HepG2 (cell line): Measurements from ENCODE around the gene PSMD2. TPM values are rescaled to one million over a fixed set of nuclear protein-coding genes. Genes with fewer than 3 reads are reported as not detected.
A peak's percentile ranks its signal among the peaks of the same experiment; 100 is the strongest.

ENCODE experiments used
- ATAC-seq: fragments of 200-7000 bp; cut with Tn5 transposase; 3 replicates; pipeline ENCODE4 v1.9.1; 2020; ENCODE audit warnings: mild to moderate bottlenecking, moderate library complexity
- BruUV-seq: library from RNA; stranded (reverse); fragments of 400-500 nt; replicated peaks from 2 replicates; lab custom pipeline; 2021; lab: Mats Ljungman, UMichigan
- CTCF ChIA-PET: fragments of 300-600 bp; formaldehyde crosslinking; extraction: SDS; loops from one replicate; lab custom pipeline; 2021; ENCODE audit warnings: low total read pairs, inconsistent platforms, low intra/inter-chr PET ratio; lab: Yijun Ruan, JAX
- POLR2A ChIA-PET: fragments of 350-600 bp; sonication (Branson Sonifier 250); formaldehyde crosslinking; loops from one replicate; lab custom pipeline; 2020; ENCODE audit warnings: antibody characterized with exemption, inconsistent platforms; lab: Yijun Ruan, JAX
- DNase-seq: peaks from one replicate; pipeline ENCODE4 v3.0.0-alpha.2; 2015; ENCODE audit warnings: low spot score
- FAIRE-seq: peaks from 3 replicates; lab custom pipeline; 2011; peaks lifted over from hg19 to GRCh38; lab: Jason Lieb, UNC
- H2AFZ ChIP-seq: one replicate; pipeline ENCODE4 v1.6.1; 2011; ENCODE audit warnings: low read length, inconsistent platforms
- H3K27ac ChIP-seq: fragments of 300-600 bp; 3 replicates; pipeline ENCODE4 v1.8.0; 2011; ENCODE audit warnings: mixed run types, mild to moderate bottlenecking, mixed read lengths, low read length, inconsistent platforms; ENCODE audit not compliant: insufficient read depth; ENCODE audit errors: extremely low read length
- H3K27me3 ChIP-seq, 2 experiments: fragments of 200-600 bp in 1 of 2; 2 replicates in 1 of 2; 3 replicates in 1 of 2; pipeline versions ENCODE4 v1.6.0 to v1.8.0; 2011; ENCODE audit warnings: low read length in 2 of 2, mild to moderate bottlenecking in 2 of 2, moderate library complexity in 2 of 2, inconsistent platforms in 1 of 2; ENCODE audit not compliant: insufficient read depth in 2 of 2, control insufficient read depth in 1 of 2
- H3K36me3 ChIP-seq, 2 experiments: fragments of 200-600 bp in 1 of 2; replicated peaks in 1 of 2; 2 replicates in 1 of 2; 3 replicates in 1 of 2; pipeline versions ENCODE4 v1.5.1 to v1.8.0; 2011; ENCODE audit warnings: low read length in 2 of 2, inconsistent platforms in 1 of 2; ENCODE audit not compliant: insufficient read depth in 2 of 2, control insufficient read depth in 1 of 2
- H3K4me1 ChIP-seq: 2 replicates; pipeline ENCODE4 v1.5.1; 2012; ENCODE audit warnings: low read length, inconsistent platforms; ENCODE audit not compliant: insufficient read depth
- H3K4me2 ChIP-seq: 2 replicates; pipeline ENCODE4 v1.6.0; 2011; ENCODE audit warnings: low read depth, low read length, inconsistent platforms
- H3K4me3 ChIP-seq, 3 experiments: fragments of 200-600 bp in 1 of 3; sonication (generic), shearing (Covaris generic) in 1 of 3; replicated peaks in 1 of 3; 2 replicates each; pipeline ENCODE4 v1.5.1; 2011 to 2016; ENCODE audit warnings: low read length in 3 of 3, inconsistent platforms in 2 of 3, low read depth in 2 of 3, mild to moderate bottlenecking in 2 of 3, control low read depth in 1 of 3, mixed read lengths in 1 of 3; ENCODE audit not compliant: insufficient read depth in 1 of 3
- H3K79me2 ChIP-seq: one replicate; pipeline ENCODE4 v1.6.1; 2011; ENCODE audit warnings: low read length, inconsistent platforms; ENCODE audit not compliant: insufficient read depth
- H3K9ac ChIP-seq: 2 replicates; pipeline ENCODE4 v1.6.0; 2011; ENCODE audit warnings: mild to moderate bottlenecking, low read depth, low read length, inconsistent platforms; ENCODE audit not compliant: insufficient read depth
- H3K9me3 ChIP-seq: 2 replicates; pipeline ENCODE4 v1.5.1; 2012; ENCODE audit warnings: mild to moderate bottlenecking, low read length
- H4K20me1 ChIP-seq: 2 replicates; pipeline ENCODE4 v1.6.0; 2011; ENCODE audit warnings: inconsistent platforms, mild to moderate bottlenecking, low read length, moderate library complexity; ENCODE audit not compliant: insufficient read depth
- AGO1 ChIP-seq: fragments of 200-400 bp; formaldehyde crosslinking; IDR thresholded peaks from 2 replicates; pipeline ENCODE4 v1.6.1; 2017; ENCODE audit warnings: mild to moderate bottlenecking, low read depth, low read length, moderate library complexity; ENCODE audit not compliant: poor library complexity, severe bottlenecking
- EHMT2 ChIP-seq: fragments of 200-600 bp; sonication (generic); IDR thresholded peaks from 2 replicates; pipeline ENCODE4 v1.7.0; 2017; ENCODE audit warnings: antibody characterized with exemption, low read depth, low read length, borderline replicate concordance
- ELK4 ChIP-seq: sonication (generic); formaldehyde crosslinking; IDR thresholded peaks from 2 replicates; pipeline ENCODE4 v1.9.0; 2021; ENCODE audit warnings: missing genetic modification reagents, borderline replicate concordance
- RBM22 ChIP-seq: fragments of 200-400 bp; formaldehyde crosslinking; optimal IDR thresholded peaks from 2 replicates; pipeline ENCODE3; 2017; ENCODE audit warnings: mild to moderate bottlenecking, low read length, moderate library complexity
- REST ChIP-seq, 2 experiments: IDR thresholded peaks; 2 replicates each; pipeline ENCODE4 v1.6.1; 2011 to 2012; ENCODE audit warnings: low read length in 2 of 2, borderline replicate concordance in 1 of 2, low read depth in 1 of 2, mild to moderate bottlenecking in 1 of 2, moderate library complexity in 1 of 2
- ZFY ChIP-seq: sonication (generic); formaldehyde crosslinking; IDR thresholded peaks from 2 replicates; pipeline ENCODE4 v1.4.0; 2020; ENCODE audit warnings: missing genetic modification reagents
- ZNF558 ChIP-seq: sonication (generic); formaldehyde crosslinking; IDR thresholded peaks from 2 replicates; pipeline ENCODE4 v1.9.0; 2022; ENCODE audit warnings: mild to moderate bottlenecking, missing genetic modification reagents, borderline replicate concordance
- WGBS: methylation state at CpG from one replicate; pipeline ENCODE4 v1.1.6; 2017; ENCODE audit warnings: low lambda C conversion rate; 5-methylcytosine and 5-hydroxymethylcytosine counted together
- in situ Hi-C: cut with HindIII; loops from 2 replicates; pipeline ENCODE4 v1.10.0; 2017; ENCODE audit warnings: low pct_unique_long_range_greater_than_20kb; ENCODE audit not compliant: extremely low pct_ligation_motif_present
- intact Hi-C: fragments of 100-400 bp; cut with micrococcal nuclease; formaldehyde crosslinking; loops from one replicate; pipeline ENCODE4 v1.10.0; 2022; ENCODE audit not compliant: unreplicated experiment
- polyA plus RNA-seq, 8 experiments: library from polyadenylated mRNA; depleted of rRNA in 3 of 8; stranded (reverse) in 7 of 8; unstranded in 1 of 8; fragments of >200 nt; fragmentation: Illumina TruSeq in 4 of 8; extraction: Trizol in 4 of 8; gene quantifications; 2 replicates each; pipeline versions ENCODE4 v1.2.1 to v1.2.3, GENCODE V29; 2011 to 2016; ENCODE audit warnings: low read depth in 4 of 8, missing spikeins in 1 of 8, mixed read lengths in 1 of 8; ENCODE audit not compliant: insufficient read depth in 1 of 8
- total RNA-seq, 5 experiments: library from RNA; depleted of rRNA; stranded (reverse); fragments of >200 nt; fragmentation: Illumina TruSeq; extraction: Trizol; gene quantifications; 2 replicates each; pipeline ENCODE4 v1.2.3, GENCODE V29; 2016; ENCODE audit warnings: low read depth in 1 of 5

PSMD2 gene
- total and polyA plus RNA-seq, 2 of the 13 experiments (the other 11 are each of a cell fraction or from before 2014, with no cell fraction given), result 125 to 200 TPM

- Histone ChIP-seq H4K20me1 (peaks cover 12% of the 10 kb centered on the region; the same call in 1 of the 2 replicates), H3K79me2 (peaks cover 1% of the 10 kb centered on the region), H3K9ac (no peak overlapping the region), H3K4me1 (peaks cover 24% of the 10 kb centered on the region), H3K27ac (no peak overlapping the region), H3K27me3 (peaks cover 3 to 27% of the 10 kb centered on the region in 2 experiments), H3K36me3 (0 out of 5 replicates have a peak, but pooled peaks cover 0 to 1% of the 10 kb centered on the region in 2 experiments), H3K4me2 (no peak overlapping the region), H3K4me3 (no peak overlapping the region)
- intact Hi-C loops (no loop called here), in situ Hi-C loops (no loop called here)
- DNase-seq, result no peak
- BruUV-seq, result no TSS peak
- ATAC-seq, result no peak
- CTCF ChIA-PET, result no interaction called here
- WGBS, result 70% methylated on average over 11 of the region's 28 CpGs
- no peak for TF ChIP-seq ZNF558
- peak; percentile 31 for TF ChIP-seq RBM22
- TF ChIP-seq ELK4 (CRISPR knock-in tag), result no peak
- TF ChIP-seq, all 625 proteins: peak for 1
- Histone ChIP-seq H3K9me3 (no peaks in the 10 kb centered on the region), H2AFZ (no peak overlapping the region)
- POLR2A ChIA-PET, result interaction anchor here (1.6 kb wide), 1 partner anchor 9 kb away, joined by 8 read pairs; no protein-coding TSS in a partner anchor
- FAIRE-seq, result no peak
Measured at GRCh38 chr3:184259396-184259877, 39.6 kb upstream of the PSMD2 start.

- Histone ChIP-seq H3K4me2 (peak overlapping the region; percentile 84), H3K9ac (no peak overlapping the region), H3K36me3 (0 out of 5 replicates have a peak, but pooled peaks cover 0 to 1% of the 10 kb centered on the region in 2 experiments), H3K79me2 (peaks cover 1% of the 10 kb centered on the region), H3K4me3 (peak overlapping the region; percentile 61 to 73 (median 62)), H3K4me1 (peaks cover 24% of the 10 kb centered on the region), H3K27ac (no peak overlapping the region), H3K9me3 (no peaks in the 10 kb centered on the region), H3K27me3 (peaks cover 3 to 27% of the 10 kb centered on the region in 2 experiments), H2AFZ (no peak overlapping the region), H4K20me1 (peaks cover 12% of the 10 kb centered on the region; the same call in 1 of the 2 replicates)
- in situ Hi-C loops (no loop called here), intact Hi-C loops (no loop called here)
- ChIA-PET CTCF (no interaction called here), POLR2A (interaction anchor here (1.6 kb wide), 1 partner anchor 10 kb away, joined by 8 read pairs; no protein-coding TSS in a partner anchor)
- DNase-seq (no peak), ATAC-seq (peak; percentile 35), FAIRE-seq (no peak)
- 5% methylated on average over 12 of the region's 91 CpGs for WGBS
- no TSS peak for BruUV-seq
- TF ChIP-seq EHMT2 (peak; percentile 52; the same call in 1 of the 2 replicates), AGO1 (peak; percentile 88), ZFY (0 out of 2 replicates have a peak, but pooled peaks have one; percentile 19), REST (IDR thresholded peaks at IDR 0.05; ENCODE audit: borderline replicate concordance in 1 of 2, low read depth in 1 of 2, low read length in 2 of 2) (peak; percentile 65 to 91)
Measured at GRCh38 chr3:184259878-184260723, 38.9 kb upstream of the PSMD2 start.
